CD14-positive monocyte (primary cell): Measurements from ENCODE around the gene FBN1. TPM values are rescaled to one million over a fixed set of nuclear protein-coding genes. Genes with fewer than 3 reads are reported as not detected.

ENCODE experiments used
- DNase-seq, 3 donors: peaks; one replicate each; pipeline ENCODE4 v3.0.0-alpha.2; 2011 to 2022
- H2AFZ ChIP-seq: 2 replicates; pipeline ENCODE4 v1.6.0; 2012; ENCODE audit warnings: mild to moderate bottlenecking, low read depth, low read length, inconsistent platforms; ENCODE audit not compliant: insufficient read depth, poor library complexity, severe bottlenecking
- H3K27ac ChIP-seq, 2 donors: 1 replicate in 1 of 2; 2 replicates in 1 of 2; pipeline ENCODE4 v1.5.1; 2012 to 2013; ENCODE audit warnings: low read length in 2 of 2, control low read depth in 1 of 2, inconsistent platforms in 1 of 2, low read depth in 1 of 2, mild to moderate bottlenecking in 1 of 2
- H3K27me3 ChIP-seq, 2 donors: one replicate each; pipeline versions ENCODE4 v1.6.0 to v1.6.1; 2011 to 2013; ENCODE audit warnings: low read length in 2 of 2; ENCODE audit not compliant: control insufficient read depth in 2 of 2, insufficient read depth in 2 of 2
- H3K36me3 ChIP-seq, 2 donors: replicated peaks in 1 of 2; 1 replicate in 1 of 2; 2 replicates in 1 of 2; pipeline versions ENCODE4 v1.5.1 to v1.6.1; 2012 to 2013; ENCODE audit warnings: low read length in 2 of 2, control low read depth in 1 of 2, inconsistent platforms in 1 of 2, mild to moderate bottlenecking in 1 of 2; ENCODE audit not compliant: insufficient read depth in 2 of 2, control insufficient read depth in 1 of 2
- H3K4me1 ChIP-seq, 2 donors: 1 replicate in 1 of 2; 2 replicates in 1 of 2; pipeline versions ENCODE4 v1.5.1 to v1.6.1; 2012 to 2013; ENCODE audit warnings: low read length in 2 of 2, control low read depth in 1 of 2, inconsistent platforms in 1 of 2, mild to moderate bottlenecking in 1 of 2, moderate library complexity in 1 of 2; ENCODE audit not compliant: insufficient read depth in 2 of 2, control insufficient read depth in 1 of 2
- H3K4me2 ChIP-seq: replicated peaks from 2 replicates; pipeline ENCODE3; 2012; ENCODE audit warnings: low read length, moderate library complexity, mild to moderate bottlenecking; ENCODE audit not compliant: poor library complexity, severe bottlenecking; ENCODE audit errors: extremely low read depth
- H3K4me3 ChIP-seq, 3 experiments: fragments of 200-600 bp in 1 of 3; sonication (generic) in 1 of 3; replicated peaks in 1 of 3; 1 replicate in 2 of 3; 2 replicates in 1 of 3; pipeline ENCODE4 v1.5.1; 2011 to 2013; ENCODE audit warnings: low read length in 3 of 3, mild to moderate bottlenecking in 3 of 3, control low read depth in 2 of 3, low read depth in 2 of 3, inconsistent platforms in 1 of 3, moderate library complexity in 1 of 3
- H3K79me2 ChIP-seq: 2 replicates; pipeline ENCODE4 v1.6.0; 2012; ENCODE audit warnings: mild to moderate bottlenecking, control low read depth, inconsistent platforms, low read length, moderate library complexity; ENCODE audit not compliant: insufficient read depth
- H3K9ac ChIP-seq: 2 replicates; pipeline ENCODE4 v1.6.0; 2017; ENCODE audit warnings: low read length, mild to moderate bottlenecking; ENCODE audit not compliant: insufficient read depth, poor library complexity, severe bottlenecking
- H3K9me3 ChIP-seq, 2 donors: replicated peaks in 1 of 2; 1 replicate in 1 of 2; 2 replicates in 1 of 2; pipeline versions ENCODE4 v1.5.1 to v1.6.1; 2012 to 2013; ENCODE audit warnings: low read length in 2 of 2, control low read depth in 1 of 2; ENCODE audit not compliant: control insufficient read depth in 1 of 2, insufficient read depth in 1 of 2
- H4K20me1 ChIP-seq: 2 replicates; pipeline ENCODE4 v1.6.0; 2012; ENCODE audit warnings: mild to moderate bottlenecking, low read length, control low read depth, moderate library complexity; ENCODE audit not compliant: insufficient read depth
- H3K27ac Mint-ChIP-seq, 7 donors: one replicate each; pipeline ENCODE4 v1.8.0; 2020; ENCODE audit warnings: mild to moderate bottlenecking in 7 of 7, mixed read lengths in 7 of 7, moderate library complexity in 6 of 7, inconsistent platforms in 2 of 7
- H3K27me3 Mint-ChIP-seq, 3 donors: one replicate each; pipeline ENCODE4 v1.8.0; 2021 to 2022; ENCODE audit warnings: low read depth in 3 of 3, mild to moderate bottlenecking in 3 of 3, mixed read lengths in 3 of 3, moderate library complexity in 3 of 3, inconsistent platforms in 1 of 3
- H3K36me3 Mint-ChIP-seq, 2 donors: one replicate each; pipeline ENCODE4 v1.8.0; 2020; ENCODE audit warnings: mixed read lengths in 2 of 2, inconsistent platforms in 1 of 2, mild to moderate bottlenecking in 1 of 2
- H3K4me1 Mint-ChIP-seq: one replicate; pipeline ENCODE4 v1.8.0; 2020; ENCODE audit warnings: mild to moderate bottlenecking, mixed read lengths
- H3K4me3 Mint-ChIP-seq, 2 donors: one replicate each; pipeline ENCODE4 v1.8.0; 2020; ENCODE audit warnings: mild to moderate bottlenecking in 2 of 2, mixed read lengths in 2 of 2, moderate library complexity in 1 of 2
- H3K9me3 Mint-ChIP-seq, 7 donors: one replicate each; pipeline ENCODE4 v1.8.0; 2020 to 2022; ENCODE audit warnings: mixed read lengths in 7 of 7, mild to moderate bottlenecking in 6 of 7, moderate library complexity in 6 of 7, inconsistent platforms in 2 of 7
- CTCF ChIP-seq: fragments of 200-600 bp; IDR thresholded peaks from one replicate; pipeline ENCODE4 v1.8.0; 2022; ENCODE audit warnings: antibody characterized with exemption, mild to moderate bottlenecking
- WGBS: methylation state at CpG from one replicate; pipeline ENCODE4 v1.1.5; 2013; ENCODE audit warnings: missing lambda C conversion rate; ENCODE audit not compliant: insufficient coverage; 5-methylcytosine and 5-hydroxymethylcytosine counted together
- intact Hi-C, 2 donors: fragments of 100-400 bp; cut with micrococcal nuclease; formaldehyde crosslinking; loops; one replicate each; pipeline versions ENCODE4 v1.15.0 to v1.15.1; 2023
- polyA plus RNA-seq, 3 donors: library from polyadenylated mRNA; depleted of rRNA in 1 of 3; unstranded in 2 of 3; stranded (reverse) in 1 of 3; fragments of 300-500 nt in 2 of 3; fragments of >200 nt in 1 of 3; fragmentation: Illumina TruSeq in 2 of 3; gene quantifications; 1 replicate in 2 of 3; 2 replicates in 1 of 3; pipeline ENCODE4 v1.2.3, GENCODE V29; 2012 to 2021

Gene FBN1
- polyA plus RNA-seq, 3 donors = 0.29 TPM; not detected in 2

- Histone ChIP-seq H3K9ac (no peak overlapping the region), H3K4me2 (no peak overlapping the region), H3K9me3 (no peaks in the 10 kb centered on the region), H3K4me3 (no peak overlapping the region), H3K27me3 (no peaks in the 10 kb centered on the region), H3K79me2 (no peaks in the 10 kb centered on the region), H2AFZ (no peak overlapping the region), H3K27ac (no peak overlapping the region), H4K20me1 (no peaks in the 10 kb centered on the region), H3K36me3 (no peaks in the 10 kb centered on the region), H3K4me1 (peaks cover 0 to 4% of the 10 kb centered on the region in 2 donors)
- no peak for TF ChIP-seq CTCF
- Mint-ChIP-seq H3K4me1 (peaks cover 13% of the 10 kb centered on the region), H3K27ac (no peak overlapping the region), H3K36me3 (no peaks in the 10 kb centered on the region), H3K9me3 (peaks cover 0 to 3% (median 0%) of the 10 kb centered on the region in 7 donors), H3K4me3 (no peak overlapping the region), H3K27me3 (no peaks in the 10 kb centered on the region)
- intact Hi-C loops = no loop called here
- DNase-seq = no peak
- no CpG with 5 or more reads among the region's 1 CpG for WGBS
Measured at GRCh38 chr15:48592933-48593332, 52.6 kb downstream of the FBN1 start.

- Mint-ChIP-seq H3K4me3 (no peak overlapping the region), H3K9me3 (peaks cover 0 to 6% (median 0%) of the 10 kb centered on the region in 7 donors), H3K27ac (peak overlapping the region in 1 of 7 donors; percentile 7), H3K36me3 (no peaks in the 10 kb centered on the region), H3K4me1 (peaks cover 13% of the 10 kb centered on the region), H3K27me3 (no peaks in the 10 kb centered on the region)
- Histone ChIP-seq H3K4me3 (no peak overlapping the region), H4K20me1 (no peaks in the 10 kb centered on the region), H3K9me3 (no peaks in the 10 kb centered on the region), H3K4me2 (no peak overlapping the region), H3K36me3 (no peaks in the 10 kb centered on the region), H3K9ac (no peak overlapping the region), H3K4me1 (peaks cover 0 to 4% of the 10 kb centered on the region in 2 donors), H3K27me3 (no peaks in the 10 kb centered on the region), H2AFZ (no peak overlapping the region), H3K79me2 (no peaks in the 10 kb centered on the region), H3K27ac (no peak overlapping the region)
- TF ChIP-seq CTCF = no peak
- WGBS = no CpG with 5 or more reads among the region's 2 CpGs
- no peak for DNase-seq
- intact Hi-C loops = no loop called here
Measured at GRCh38 chr15:48592221-48592731, 53.2 kb downstream of the FBN1 start.
